ENCODE data around the gene ANKHD1.

DNA sequence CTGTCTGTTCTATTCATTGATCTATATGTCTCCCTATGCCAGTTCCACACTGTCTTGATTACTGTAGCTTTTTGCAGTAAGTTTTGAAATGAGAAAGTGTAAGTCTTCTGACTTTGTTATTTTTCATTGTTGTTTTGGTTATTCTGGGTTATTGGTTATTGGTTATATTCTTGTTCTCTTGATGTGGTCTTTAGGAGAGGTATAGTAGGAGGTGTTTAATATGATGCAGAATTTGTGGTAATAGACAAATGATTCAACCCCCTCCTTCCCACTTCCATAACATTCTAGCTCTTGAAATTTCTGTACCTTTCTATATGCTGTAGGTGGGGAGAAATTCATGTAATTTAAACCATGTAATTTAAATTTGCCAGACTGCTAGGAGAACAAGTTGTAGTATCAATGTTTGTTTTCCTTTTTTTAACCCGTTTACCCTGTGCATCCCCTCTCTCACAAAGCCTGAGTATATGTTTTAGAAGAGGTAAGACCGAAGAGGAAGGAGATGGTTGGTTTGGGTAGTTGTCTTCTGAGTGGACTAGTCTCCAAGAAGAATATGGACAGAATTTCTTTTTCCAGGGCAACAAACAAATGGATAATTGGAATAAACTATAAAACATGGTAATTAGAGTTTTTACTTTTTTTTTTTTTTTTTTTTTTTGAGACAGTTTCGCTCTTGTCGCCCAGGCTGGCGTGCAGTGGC, 19.2 kb downstream of the ANKHD1 start:
- TF ChIP-seq, protein P1, sequence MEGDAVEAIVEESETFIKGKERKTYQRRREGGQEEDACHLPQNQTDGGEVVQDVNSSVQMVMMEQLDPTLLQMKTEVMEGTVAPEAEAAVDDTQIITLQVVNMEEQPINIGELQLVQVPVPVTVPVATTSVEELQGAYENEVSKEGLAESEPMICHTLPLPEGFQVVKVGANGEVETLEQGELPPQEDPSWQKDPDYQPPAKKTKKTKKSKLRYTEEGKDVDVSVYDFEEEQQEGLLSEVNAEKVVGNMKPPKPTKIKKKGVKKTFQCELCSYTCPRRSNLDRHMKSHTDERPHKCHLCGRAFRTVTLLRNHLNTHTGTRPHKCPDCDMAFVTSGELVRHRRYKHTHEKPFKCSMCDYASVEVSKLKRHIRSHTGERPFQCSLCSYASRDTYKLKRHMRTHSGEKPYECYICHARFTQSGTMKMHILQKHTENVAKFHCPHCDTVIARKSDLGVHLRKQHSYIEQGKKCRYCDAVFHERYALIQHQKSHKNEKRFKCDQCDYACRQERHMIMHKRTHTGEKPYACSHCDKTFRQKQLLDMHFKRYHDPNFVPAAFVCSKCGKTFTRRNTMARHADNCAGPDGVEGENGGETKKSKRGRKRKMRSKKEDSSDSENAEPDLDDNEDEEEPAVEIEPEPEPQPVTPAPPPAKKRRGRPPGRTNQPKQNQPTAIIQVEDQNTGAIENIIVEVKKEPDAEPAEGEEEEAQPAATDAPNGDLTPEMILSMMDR (IDR thresholded peaks at IDR 0.05), result no peak
- no peak for TF ChIP-seq POLR2AphosphoS5 (IDR thresholded peaks at IDR 0.05)

Data from prostate gland (tissue), 2 donors.